Thyroid gland (tissue), 4 donors: Measurements from ENCODE around the gene TRAP1. TPM values are rescaled to one million over a fixed set of nuclear protein-coding genes. Genes with fewer than 3 reads are reported as not detected.

Experiments
- DNase-seq, 2 donors: peaks; one replicate each; pipeline ENCODE4 v3.0.0-alpha.2; 2019
- H3K27ac ChIP-seq, 3 donors: fragments of 200-600 bp; sonication (generic); 1 replicate in 2 of 3; 2 replicates in 1 of 3; pipeline ENCODE4 v1.5.1; 2016 to 2019; ENCODE audit warnings: mild to moderate bottlenecking in 1 of 3, moderate library complexity in 1 of 3
- H3K27me3 ChIP-seq: fragments of 200-600 bp; sonication (generic); one replicate; pipeline ENCODE4 v1.5.1; 2019
- H3K36me3 ChIP-seq, 2 donors: fragments of 200-600 bp; sonication (generic); one replicate each; pipeline ENCODE4 v1.5.1; 2016 to 2019
- H3K4me1 ChIP-seq, 2 donors: fragments of 200-600 bp; sonication (generic); one replicate each; pipeline ENCODE4 v1.5.1; 2017 to 2019
- H3K4me3 ChIP-seq, 3 donors: fragments of 200-600 bp; sonication (generic); replicated peaks in 1 of 3; 1 replicate in 2 of 3; 2 replicates in 1 of 3; pipeline ENCODE4 v1.5.1; 2016; ENCODE audit warnings: mild to moderate bottlenecking in 1 of 3
- H3K9me3 ChIP-seq: fragments of 200-600 bp; sonication (generic); one replicate; pipeline ENCODE4 v1.5.1; 2017
- POLR2A ChIP-seq, 2 donors: fragments of 450-650 bp; IDR thresholded peaks; one replicate each; pipeline ENCODE4 v1.6.1; 2017; ENCODE audit warnings: antibody characterized with exemption in 2 of 2, mild to moderate bottlenecking in 2 of 2, moderate library complexity in 1 of 2
- WGBS, 2 donors: methylation state at CpG; one replicate each; pipeline ENCODE4 v1.1.5; 2017; 5-methylcytosine and 5-hydroxymethylcytosine counted together
- intact Hi-C: fragments of 100-400 bp; cut with DNase I; formaldehyde crosslinking; loops from one replicate; pipeline ENCODE4 v1.15.1; 2023
- total RNA-seq, 4 donors: library from RNA; depleted of rRNA; stranded (reverse); fragments of >200 nt; gene quantifications; one replicate each; pipeline ENCODE4 v1.2.3, GENCODE V29; 2016
- TF ChIP-seq, protein P1 (sequence below), 6 experiments: fragments of 200-600 bp in 3 of 6; fragments of 450-650 bp in 3 of 6; sonication (generic) in 3 of 6; IDR thresholded peaks; one replicate each; pipeline ENCODE4 v1.5.1; 2016 to 2019; ENCODE audit warnings: antibody characterized with exemption in 6 of 6, mild to moderate bottlenecking in 2 of 6, inconsistent platforms in 1 of 6, moderate library complexity in 1 of 6

The TRAP1 gene
- total RNA-seq, 4 donors from 2014 or later, result 37.3 to 58.3 (median 53.9) TPM

DNA sequence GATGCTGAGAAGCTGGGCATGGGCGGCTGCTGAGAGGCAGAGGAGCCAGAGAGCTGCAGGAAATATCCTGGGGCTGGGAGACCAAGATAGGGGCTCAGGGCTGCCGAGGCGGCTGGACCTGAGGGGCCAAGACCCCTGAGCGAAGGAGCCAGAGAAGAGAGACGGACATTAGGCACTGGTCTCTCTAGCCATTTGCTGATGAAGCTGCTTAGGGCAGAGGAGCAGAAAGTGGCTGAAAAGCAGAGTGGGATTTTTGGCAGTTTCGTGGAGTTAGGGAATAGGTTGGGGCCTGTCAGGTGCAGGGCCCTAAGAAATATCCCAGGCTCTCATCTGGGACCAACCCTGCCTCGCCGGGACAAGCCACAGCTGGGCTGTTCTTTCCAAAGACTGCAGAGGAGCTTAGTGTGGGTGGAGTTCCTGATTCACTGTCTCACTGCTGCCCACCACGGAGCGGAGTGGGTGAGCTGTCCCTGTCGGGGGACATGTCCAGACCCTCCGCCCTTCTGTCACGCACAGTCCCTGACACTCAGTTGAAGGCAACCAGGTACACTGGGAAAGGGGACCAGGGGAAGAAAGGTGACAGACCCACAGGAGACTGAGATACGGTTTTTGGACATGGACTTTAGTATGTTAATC is 74.1 kb downstream of the TRAP1 start:
- TF ChIP-seq POLR2A (IDR thresholded peaks at IDR 0.05), result no peak
- TF ChIP-seq, protein P1, sequence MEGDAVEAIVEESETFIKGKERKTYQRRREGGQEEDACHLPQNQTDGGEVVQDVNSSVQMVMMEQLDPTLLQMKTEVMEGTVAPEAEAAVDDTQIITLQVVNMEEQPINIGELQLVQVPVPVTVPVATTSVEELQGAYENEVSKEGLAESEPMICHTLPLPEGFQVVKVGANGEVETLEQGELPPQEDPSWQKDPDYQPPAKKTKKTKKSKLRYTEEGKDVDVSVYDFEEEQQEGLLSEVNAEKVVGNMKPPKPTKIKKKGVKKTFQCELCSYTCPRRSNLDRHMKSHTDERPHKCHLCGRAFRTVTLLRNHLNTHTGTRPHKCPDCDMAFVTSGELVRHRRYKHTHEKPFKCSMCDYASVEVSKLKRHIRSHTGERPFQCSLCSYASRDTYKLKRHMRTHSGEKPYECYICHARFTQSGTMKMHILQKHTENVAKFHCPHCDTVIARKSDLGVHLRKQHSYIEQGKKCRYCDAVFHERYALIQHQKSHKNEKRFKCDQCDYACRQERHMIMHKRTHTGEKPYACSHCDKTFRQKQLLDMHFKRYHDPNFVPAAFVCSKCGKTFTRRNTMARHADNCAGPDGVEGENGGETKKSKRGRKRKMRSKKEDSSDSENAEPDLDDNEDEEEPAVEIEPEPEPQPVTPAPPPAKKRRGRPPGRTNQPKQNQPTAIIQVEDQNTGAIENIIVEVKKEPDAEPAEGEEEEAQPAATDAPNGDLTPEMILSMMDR (IDR thresholded peaks at IDR 0.05), result no peak
- 89 to 91% methylated on average over 14 of the region's 14 CpGs for WGBS, 2 donors
- intact Hi-C loops, result no loop called here
- peaks cover 4 to 8% of the 10 kb centered on the region in 2 donors for H3K36me3 ChIP-seq
- no peaks in the 10 kb centered on the region for H3K9me3 ChIP-seq
- no peak overlapping the region for H3K27ac ChIP-seq
- no peak overlapping the region for H3K4me3 ChIP-seq
- no peak for DNase-seq
- peaks cover 0 to 4% of the 10 kb centered on the region in 2 donors for H3K4me1 ChIP-seq
- H3K27me3 ChIP-seq, result no peaks in the 10 kb centered on the region

DNA sequence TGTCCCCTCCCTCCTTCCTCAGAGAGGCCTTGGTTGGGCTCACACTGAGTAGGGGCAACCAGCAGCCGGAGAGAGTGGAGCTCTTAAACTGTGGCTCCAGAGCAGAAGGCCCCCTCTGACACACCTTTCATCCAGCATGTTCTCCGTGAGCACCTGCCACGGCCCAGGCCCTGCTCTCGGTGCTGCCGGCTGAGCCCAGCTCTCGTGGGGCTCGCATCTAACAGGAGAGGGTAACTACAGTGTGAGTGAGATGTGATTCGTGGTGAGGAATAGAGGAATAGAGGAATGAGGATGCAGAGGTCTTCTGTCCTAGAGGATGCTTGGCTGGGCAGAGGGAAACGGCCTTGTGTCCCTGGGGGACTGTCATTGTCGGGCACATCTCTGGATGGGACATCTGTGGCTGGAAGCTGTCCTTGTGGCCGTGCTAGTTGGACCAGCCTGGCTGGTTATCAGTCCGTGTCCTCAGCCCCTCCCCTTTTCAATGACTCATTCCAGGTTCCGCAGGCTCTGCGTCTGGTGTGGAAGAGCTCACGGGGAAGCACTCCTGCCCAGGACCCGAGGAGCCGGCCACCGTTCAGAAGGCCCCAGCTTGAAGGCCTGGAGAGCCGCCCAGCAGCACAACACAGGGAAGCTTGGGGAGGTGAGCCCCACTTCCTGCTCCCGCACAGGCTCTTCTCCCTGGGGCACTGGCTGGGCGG is 74.8 kb downstream of the TRAP1 start:
- TF ChIP-seq, protein P1 (IDR thresholded peaks at IDR 0.05), result no peak
- no peak for TF ChIP-seq POLR2A (IDR thresholded peaks at IDR 0.05)
- H3K9me3 ChIP-seq, result no peaks in the 10 kb centered on the region
- H3K4me3 ChIP-seq, result no peak overlapping the region
- 76 to 85% methylated on average over 15 to 20 of the region's 21 CpGs for WGBS, 2 donors
- H3K4me1 ChIP-seq, result peaks cover 3 to 7% of the 10 kb centered on the region in 2 donors
- no peak for DNase-seq
- H3K27ac ChIP-seq, result no peak overlapping the region
- H3K27me3 ChIP-seq, result no peaks in the 10 kb centered on the region
- intact Hi-C loops, result no loop called here
- peaks cover 4 to 8% of the 10 kb centered on the region in 2 donors for H3K36me3 ChIP-seq

DNA sequence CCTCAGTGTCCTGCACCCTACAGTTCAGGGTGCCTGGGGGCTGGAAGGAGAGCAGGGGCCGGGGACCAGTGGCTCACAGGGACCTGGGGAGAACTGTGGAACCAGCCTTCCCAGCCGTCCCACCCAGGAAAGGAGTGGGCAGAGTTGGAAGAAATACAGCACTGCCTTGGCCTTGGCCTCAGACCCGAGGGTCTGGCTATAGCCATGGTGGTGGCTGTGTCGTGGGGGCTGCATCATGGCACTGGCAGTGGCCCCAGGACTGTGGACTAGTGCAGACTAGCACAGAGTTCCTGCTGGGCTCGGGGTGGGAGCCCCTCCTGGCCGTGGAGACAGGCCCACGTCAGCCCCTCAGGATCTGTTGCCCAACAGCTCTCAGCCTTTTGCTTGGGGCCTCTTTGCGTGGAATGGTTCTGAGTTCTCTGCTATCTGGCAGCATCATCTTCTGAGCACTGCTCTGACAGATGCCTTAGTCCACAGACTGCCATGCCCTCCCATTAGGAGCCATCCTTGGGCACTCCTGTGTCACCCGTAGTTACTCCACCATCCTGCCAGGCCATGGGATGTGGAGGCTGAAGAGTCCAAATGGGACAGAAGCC is 75.4 kb downstream of the TRAP1 start:
- WGBS, 2 donors, result 94 to 95% methylated on average over 8 to 9 of the region's 9 CpGs
- Histone ChIP-seq H3K27me3 (no peaks in the 10 kb centered on the region), H3K27ac (no peak overlapping the region), H3K4me1 (peaks cover 7 to 14% of the 10 kb centered on the region in 2 donors), H3K36me3 (peaks cover 4 to 8% of the 10 kb centered on the region in 2 donors), H3K9me3 (no peaks in the 10 kb centered on the region), H3K4me3 (no peak overlapping the region)
- intact Hi-C loops, result no loop called here
- no peak for DNase-seq
- TF ChIP-seq POLR2A (IDR thresholded peaks at IDR 0.05), result no peak
- TF ChIP-seq, protein P1 (IDR thresholded peaks at IDR 0.05), result no peak

DNA sequence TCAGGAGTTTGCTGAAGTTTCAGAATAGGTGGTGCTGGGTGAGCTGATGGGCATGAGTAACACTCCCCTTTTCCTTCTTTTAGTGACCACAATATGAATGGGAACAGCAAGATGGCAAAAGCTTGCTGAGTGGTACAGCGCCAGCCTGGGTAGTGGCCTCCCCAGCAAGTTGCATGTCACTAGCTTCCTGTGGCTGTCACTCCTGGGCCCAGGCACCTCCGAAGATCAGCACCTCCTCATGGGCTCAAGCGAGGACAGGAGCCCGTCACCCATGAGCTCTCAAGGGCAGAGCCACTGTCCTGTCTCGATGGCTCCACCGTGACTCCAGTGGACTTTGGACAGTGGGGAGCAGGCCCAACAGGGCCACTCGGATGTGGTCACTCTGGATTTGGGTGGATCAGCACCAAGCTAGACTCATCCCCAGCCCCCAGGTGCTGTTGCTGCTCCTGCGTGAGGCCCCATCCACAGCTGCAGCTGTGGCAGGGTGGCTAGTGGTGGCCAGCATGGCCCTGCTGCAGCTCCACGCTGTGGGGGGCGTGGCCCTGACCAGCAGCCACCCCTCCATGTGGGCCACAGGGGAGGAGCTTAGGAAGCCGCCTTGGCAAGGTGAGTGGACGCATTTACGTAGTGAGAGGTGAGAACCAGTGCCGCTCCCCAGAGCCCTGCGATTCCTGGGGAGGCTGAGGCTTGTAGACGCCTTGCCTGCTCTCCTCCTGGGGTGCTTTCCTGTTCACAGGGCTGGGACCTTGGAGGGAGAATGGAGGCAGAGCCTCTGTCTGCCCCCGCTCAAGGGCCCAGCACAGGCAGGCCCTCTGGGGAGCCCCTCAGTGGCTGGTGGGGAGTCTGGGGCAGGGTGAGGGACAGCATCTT is 76.5 kb downstream of the TRAP1 start:
- no peak for DNase-seq
- Histone ChIP-seq H3K9me3 (no peaks in the 10 kb centered on the region), H3K27ac (no peak overlapping the region), H3K36me3 (peaks cover 4 to 8% of the 10 kb centered on the region in 2 donors), H3K4me3 (no peak overlapping the region), H3K4me1 (peaks cover 7 to 10% of the 10 kb centered on the region in 2 donors), H3K27me3 (no peaks in the 10 kb centered on the region)
- 92 to 97% methylated on average over 14 of the region's 17 CpGs for WGBS, 2 donors
- intact Hi-C loops, result no loop called here
- TF ChIP-seq, protein P1 (IDR thresholded peaks at IDR 0.05), result no peak
- no peak for TF ChIP-seq POLR2A (IDR thresholded peaks at IDR 0.05)
